PFSK-1 (cell line): ENCODE results near the gene ATG9B.

Experiments
- FOXP2 ChIP-seq: optimal IDR thresholded peaks from 2 replicates; pipeline ENCODE3; 2011; ENCODE audit warnings: borderline replicate concordance, control low read depth, inconsistent platforms; ENCODE audit not compliant: insufficient read depth; ENCODE audit errors: extremely low read length, extremely low read depth
- POLR2AphosphoS5 ChIP-seq: IDR thresholded peaks from 2 replicates; pipeline ENCODE4 v1.6.1; 2012; ENCODE audit warnings: low read depth, mild to moderate bottlenecking, control low read depth, low read length, moderate library complexity
- SIN3A ChIP-seq: IDR thresholded peaks from 2 replicates; pipeline ENCODE4 v1.6.1; 2012; ENCODE audit warnings: mild to moderate bottlenecking, low read length, moderate library complexity, borderline replicate concordance; ENCODE audit not compliant: insufficient read depth
- TAF1 ChIP-seq: IDR thresholded peaks from 2 replicates; pipeline ENCODE4 v1.6.1; 2012; ENCODE audit warnings: low read length, control low read depth, borderline replicate concordance; ENCODE audit not compliant: insufficient read depth
- TF ChIP-seq, protein P1 (sequence below), 2 experiments: IDR thresholded peaks; 2 replicates each; pipeline versions ENCODE4 v1.6.1 to v1.8.0; 2011 to 2012; ENCODE audit warnings: low read depth in 2 of 2, low read length in 2 of 2, control low read depth in 1 of 2, inconsistent platforms in 1 of 2, mild to moderate bottlenecking in 1 of 2, moderate library complexity in 1 of 2; ENCODE audit not compliant: insufficient read depth in 1 of 2

ATG9B gene

GRCh38 chr7:151032936-151033863, 8.9 kb upstream of the ATG9B start:
- TF ChIP-seq SIN3A (no peak), POLR2AphosphoS5 (no peak), TAF1 (no peak), FOXP2 (no peak)
- TF ChIP-seq, protein P1, sequence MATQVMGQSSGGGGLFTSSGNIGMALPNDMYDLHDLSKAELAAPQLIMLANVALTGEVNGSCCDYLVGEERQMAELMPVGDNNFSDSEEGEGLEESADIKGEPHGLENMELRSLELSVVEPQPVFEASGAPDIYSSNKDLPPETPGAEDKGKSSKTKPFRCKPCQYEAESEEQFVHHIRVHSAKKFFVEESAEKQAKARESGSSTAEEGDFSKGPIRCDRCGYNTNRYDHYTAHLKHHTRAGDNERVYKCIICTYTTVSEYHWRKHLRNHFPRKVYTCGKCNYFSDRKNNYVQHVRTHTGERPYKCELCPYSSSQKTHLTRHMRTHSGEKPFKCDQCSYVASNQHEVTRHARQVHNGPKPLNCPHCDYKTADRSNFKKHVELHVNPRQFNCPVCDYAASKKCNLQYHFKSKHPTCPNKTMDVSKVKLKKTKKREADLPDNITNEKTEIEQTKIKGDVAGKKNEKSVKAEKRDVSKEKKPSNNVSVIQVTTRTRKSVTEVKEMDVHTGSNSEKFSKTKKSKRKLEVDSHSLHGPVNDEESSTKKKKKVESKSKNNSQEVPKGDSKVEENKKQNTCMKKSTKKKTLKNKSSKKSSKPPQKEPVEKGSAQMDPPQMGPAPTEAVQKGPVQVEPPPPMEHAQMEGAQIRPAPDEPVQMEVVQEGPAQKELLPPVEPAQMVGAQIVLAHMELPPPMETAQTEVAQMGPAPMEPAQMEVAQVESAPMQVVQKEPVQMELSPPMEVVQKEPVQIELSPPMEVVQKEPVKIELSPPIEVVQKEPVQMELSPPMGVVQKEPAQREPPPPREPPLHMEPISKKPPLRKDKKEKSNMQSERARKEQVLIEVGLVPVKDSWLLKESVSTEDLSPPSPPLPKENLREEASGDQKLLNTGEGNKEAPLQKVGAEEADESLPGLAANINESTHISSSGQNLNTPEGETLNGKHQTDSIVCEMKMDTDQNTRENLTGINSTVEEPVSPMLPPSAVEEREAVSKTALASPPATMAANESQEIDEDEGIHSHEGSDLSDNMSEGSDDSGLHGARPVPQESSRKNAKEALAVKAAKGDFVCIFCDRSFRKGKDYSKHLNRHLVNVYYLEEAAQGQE (IDR thresholded peaks at IDR 0.05; ENCODE audit: insufficient read depth in 1 of 2, low read depth in 2 of 2, low read length in 2 of 2): no peak

DNA sequence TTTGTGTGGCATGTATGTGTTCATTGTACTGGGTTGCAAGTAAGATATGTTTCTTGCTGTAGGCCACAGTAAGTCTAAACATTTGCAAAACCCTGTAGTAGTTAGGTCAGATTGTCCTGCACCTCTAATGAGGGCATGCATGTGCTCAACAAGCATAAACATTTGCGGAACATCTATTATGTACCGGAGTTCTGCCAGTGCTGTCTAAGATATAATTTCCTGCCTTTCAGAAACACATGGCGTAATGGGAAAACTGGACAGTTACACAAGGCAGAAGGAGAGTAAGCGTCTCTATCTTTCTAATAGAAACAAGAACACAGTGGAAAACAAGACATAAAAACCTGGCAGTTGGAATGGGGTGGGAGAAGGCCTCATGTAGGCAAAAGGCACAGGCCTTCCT, 6.7 kb upstream of the ATG9B start:
- TF ChIP-seq FOXP2: no peak
- TF ChIP-seq SIN3A: no peak
- TF ChIP-seq, protein P1 (IDR thresholded peaks at IDR 0.05; ENCODE audit: insufficient read depth in 1 of 2, low read depth in 2 of 2, low read length in 2 of 2): no peak
- no peak for TF ChIP-seq POLR2AphosphoS5
- no peak for TF ChIP-seq TAF1

- TF ChIP-seq, protein P1 (IDR thresholded peaks at IDR 0.05; ENCODE audit: insufficient read depth in 1 of 2, low read depth in 2 of 2, low read length in 2 of 2): no peak
- no peak for TF ChIP-seq POLR2AphosphoS5
- no peak for TF ChIP-seq TAF1
- TF ChIP-seq FOXP2: no peak
- no peak for TF ChIP-seq SIN3A
Observed at GRCh38 chr7:151028948-151029501, 4.7 kb upstream of the ATG9B start.

DNA sequence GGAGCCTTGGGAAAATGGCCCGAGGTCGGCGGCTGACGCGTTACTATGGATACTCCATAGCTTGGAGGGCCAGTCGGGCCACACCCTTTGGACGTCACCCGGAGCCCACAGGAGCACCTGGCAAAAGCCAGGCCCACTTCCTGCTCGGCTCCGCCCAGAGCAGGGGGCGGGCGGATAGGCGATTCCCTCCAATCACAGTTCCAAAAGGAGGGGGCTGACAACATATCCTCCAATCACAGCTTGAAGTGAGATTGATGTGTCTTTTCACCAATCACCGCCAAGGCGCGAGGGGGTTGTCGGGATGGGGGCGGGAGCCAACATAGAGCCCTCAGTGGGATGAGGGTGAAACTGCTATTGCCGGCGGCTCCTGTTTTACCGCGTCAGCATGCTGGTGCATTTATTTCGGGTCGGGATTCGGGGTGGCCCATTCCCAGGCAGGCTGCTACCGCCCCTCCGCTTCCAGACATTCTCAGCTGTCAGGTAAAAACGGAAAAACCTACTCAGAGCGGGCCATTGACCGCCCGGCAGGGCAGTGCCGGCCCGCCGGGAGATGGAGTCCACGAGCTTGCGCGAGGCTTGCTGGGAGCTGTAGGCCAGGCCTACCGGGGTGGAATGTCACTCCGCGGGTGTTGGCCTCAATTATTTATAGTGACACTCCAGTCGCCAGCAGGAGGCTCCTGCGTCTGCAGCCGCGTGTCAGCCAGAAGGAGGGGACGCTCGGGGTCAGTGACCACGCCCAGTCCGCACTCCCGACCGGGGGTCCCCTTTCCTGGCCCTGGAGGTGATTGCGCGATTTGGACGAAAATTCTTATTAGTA, 4.0 kb upstream of the ATG9B start, which contains the start of gene ABCB8:
TSS of gene ABCB8 (plus strand) at position 320 of the 817 bp plus-strand sequence. CDS start at position 386, 66 bp downstream.
- TF ChIP-seq POLR2AphosphoS5 (peak; percentile 54; the same call in 1 of the 2 replicates), TAF1 (no peak), SIN3A (no peak; the same call in 1 of the 2 replicates), FOXP2 (peak; percentile 57)
- TF ChIP-seq, protein P1 (IDR thresholded peaks at IDR 0.05; ENCODE audit: insufficient read depth in 1 of 2, low read depth in 2 of 2, low read length in 2 of 2): no peak
